ENCODE measurements around the gene SUN5.

Gene SUN5

GRCh38 chr20:32995802-32996201 lies 8.4 kb downstream of the SUN5 start:
- no peak for DNase-seq (ENCODE audit: extremely low read depth in 1 of 2, low read depth in 1 of 2)

- no peak for DNase-seq (ENCODE audit: extremely low read depth in 1 of 2, low read depth in 1 of 2)
Observed at GRCh38 chr20:32993496-32994050, 10.7 kb downstream of the SUN5 start.

- DNase-seq (ENCODE audit: extremely low read depth in 1 of 2, low read depth in 1 of 2) = no peak
Observed at GRCh38 chr20:32991792-32992641, 12.2 kb downstream of the SUN5 start.

- DNase-seq (ENCODE audit: extremely low read depth in 1 of 2, low read depth in 1 of 2) = no peak
Observed at GRCh38 chr20:32991383-32991782, 12.8 kb downstream of the SUN5 start.

- DNase-seq (ENCODE audit: extremely low read depth in 1 of 2, low read depth in 1 of 2) = no peak
Observed at GRCh38 chr20:32990426-32990825, 13.8 kb downstream of the SUN5 start.

- no peak for DNase-seq (ENCODE audit: extremely low read depth in 1 of 2, low read depth in 1 of 2)
Observed at GRCh38 chr20:32989507-32990283, 14.5 kb downstream of the SUN5 start.

GRCh38 chr20:32988008-32988407 lies 16.2 kb downstream of the SUN5 start:
- no peak for DNase-seq (ENCODE audit: extremely low read depth in 1 of 2, low read depth in 1 of 2)

- no peak for DNase-seq (ENCODE audit: extremely low read depth in 1 of 2, low read depth in 1 of 2)
Observed at GRCh38 chr20:32987044-32987825, 17.0 kb downstream of the SUN5 start.

GRCh38 chr20:32986331-32986966 lies 17.8 kb downstream of the SUN5 start:
- no peak for DNase-seq (ENCODE audit: extremely low read depth in 1 of 2, low read depth in 1 of 2)

GRCh38 chr20:32985596-32985995 lies 18.6 kb downstream of the SUN5 start:
- no peak for DNase-seq (ENCODE audit: extremely low read depth in 1 of 2, low read depth in 1 of 2)

GRCh38 chr20:32984631-32985354 lies 19.4 kb downstream of the SUN5 start:
- no peak for DNase-seq (ENCODE audit: extremely low read depth in 1 of 2, low read depth in 1 of 2)

- no peak for DNase-seq (ENCODE audit: extremely low read depth in 1 of 2, low read depth in 1 of 2)
Observed at GRCh38 chr20:32984196-32984595, 20.0 kb downstream of the SUN5 start.

- DNase-seq (ENCODE audit: extremely low read depth in 1 of 2, low read depth in 1 of 2) = no peak
Observed at GRCh38 chr20:32983459-32984112, 20.6 kb downstream of the SUN5 start.

- DNase-seq (ENCODE audit: extremely low read depth in 1 of 2, low read depth in 1 of 2) = no peak
Observed at GRCh38 chr20:32982617-32983458, 21.4 kb downstream of the SUN5 start.

- DNase-seq (ENCODE audit: extremely low read depth in 1 of 2, low read depth in 1 of 2) = no peak
Observed at GRCh38 chr20:32980990-32981389, 23.2 kb downstream of the SUN5 start.

- no peak for DNase-seq (ENCODE audit: extremely low read depth in 1 of 2, low read depth in 1 of 2)
Observed at GRCh38 chr20:32980131-32980941, 23.9 kb downstream of the SUN5 start.

- no peak for DNase-seq (ENCODE audit: extremely low read depth in 1 of 2, low read depth in 1 of 2)
Observed at GRCh38 chr20:32979201-32979998, 24.8 kb downstream of the SUN5 start.
